ENCODE results near the gene PSMB7.

PSMB7 gene

DNA sequence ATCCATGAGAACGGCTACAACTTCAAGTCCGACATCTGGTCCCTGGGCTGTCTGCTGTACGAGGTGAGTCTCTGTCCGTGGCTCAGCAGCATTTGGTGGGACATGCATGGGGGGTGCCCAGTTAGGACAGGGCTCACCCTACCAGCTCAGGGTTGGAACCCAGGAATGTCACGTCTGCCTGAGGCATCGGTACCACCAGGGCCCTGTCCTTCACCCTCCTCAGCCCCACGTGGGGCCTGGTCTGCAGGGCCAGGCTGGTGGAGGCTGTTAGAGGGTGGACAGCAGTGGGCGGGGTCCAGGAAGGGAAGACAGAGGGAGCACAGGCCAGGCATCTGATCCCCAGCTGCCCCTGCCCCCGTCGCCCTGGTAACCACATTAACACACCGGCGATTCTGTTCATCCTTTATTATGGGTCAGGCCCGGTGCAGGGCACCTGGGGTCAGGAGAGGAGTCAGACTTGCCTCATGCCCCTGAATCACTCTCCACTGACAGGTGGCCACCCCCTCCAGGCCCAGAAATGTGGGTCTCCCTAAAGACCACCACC, 75.6 kb downstream of the PSMB7 start:
- Histone ChIP-seq H3K4me3 (replicated peaks; ENCODE audit: low read depth, low read length) (no peak overlapping the region), H3K27me3 (replicated peaks; ENCODE audit: control insufficient read depth, insufficient read depth, low read length) (no peaks in the 10 kb centered on the region), H3K36me3 (ENCODE audit: control insufficient read depth, insufficient read depth, low read length) (peaks cover 63% of the 10 kb centered on the region)
- TF ChIP-seq, protein P1, sequence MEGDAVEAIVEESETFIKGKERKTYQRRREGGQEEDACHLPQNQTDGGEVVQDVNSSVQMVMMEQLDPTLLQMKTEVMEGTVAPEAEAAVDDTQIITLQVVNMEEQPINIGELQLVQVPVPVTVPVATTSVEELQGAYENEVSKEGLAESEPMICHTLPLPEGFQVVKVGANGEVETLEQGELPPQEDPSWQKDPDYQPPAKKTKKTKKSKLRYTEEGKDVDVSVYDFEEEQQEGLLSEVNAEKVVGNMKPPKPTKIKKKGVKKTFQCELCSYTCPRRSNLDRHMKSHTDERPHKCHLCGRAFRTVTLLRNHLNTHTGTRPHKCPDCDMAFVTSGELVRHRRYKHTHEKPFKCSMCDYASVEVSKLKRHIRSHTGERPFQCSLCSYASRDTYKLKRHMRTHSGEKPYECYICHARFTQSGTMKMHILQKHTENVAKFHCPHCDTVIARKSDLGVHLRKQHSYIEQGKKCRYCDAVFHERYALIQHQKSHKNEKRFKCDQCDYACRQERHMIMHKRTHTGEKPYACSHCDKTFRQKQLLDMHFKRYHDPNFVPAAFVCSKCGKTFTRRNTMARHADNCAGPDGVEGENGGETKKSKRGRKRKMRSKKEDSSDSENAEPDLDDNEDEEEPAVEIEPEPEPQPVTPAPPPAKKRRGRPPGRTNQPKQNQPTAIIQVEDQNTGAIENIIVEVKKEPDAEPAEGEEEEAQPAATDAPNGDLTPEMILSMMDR (IDR thresholded peaks at IDR 0.05; ENCODE audit: insufficient read depth, low read length, poor library complexity, severe bottlenecking) = no peak
- no peak for DNase-seq (ENCODE audit: extremely low read depth, insufficient read length)

- H3K4me3 ChIP-seq (replicated peaks; ENCODE audit: low read depth, low read length) = no peak overlapping the region
- TF ChIP-seq, protein P1 (IDR thresholded peaks at IDR 0.05; ENCODE audit: insufficient read depth, low read length, poor library complexity, severe bottlenecking) = no peak
- peaks cover 57% of the 10 kb centered on the region for H3K36me3 ChIP-seq (ENCODE audit: control insufficient read depth, insufficient read depth, low read length)
- DNase-seq (ENCODE audit: extremely low read depth, insufficient read length) = no peak
- no peaks in the 10 kb centered on the region for H3K27me3 ChIP-seq (replicated peaks; ENCODE audit: control insufficient read depth, insufficient read depth, low read length)
Observed at GRCh38 chr9:124337562-124337961, 77.7 kb downstream of the PSMB7 start.

DNA sequence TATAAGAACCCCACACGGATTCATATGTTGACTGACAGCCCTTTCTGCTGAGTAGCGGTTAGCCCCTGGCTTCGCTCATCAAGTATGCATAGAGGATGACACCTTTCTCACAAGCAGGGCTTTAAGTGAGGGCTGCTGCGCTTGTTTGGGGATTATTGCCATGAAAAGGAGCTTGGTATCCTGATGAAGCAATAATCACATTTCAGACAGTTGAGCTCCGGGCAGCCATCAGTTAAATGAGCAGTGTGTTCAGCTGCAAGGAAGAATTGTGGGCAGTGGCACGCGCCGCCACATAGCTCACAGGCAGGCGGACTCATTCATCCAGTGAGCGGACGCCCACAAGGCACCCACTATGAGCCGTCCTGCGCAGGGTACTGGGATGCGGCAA, 79.9 kb downstream of the PSMB7 start:
- Histone ChIP-seq H3K27me3 (replicated peaks; ENCODE audit: control insufficient read depth, insufficient read depth, low read length) (no peaks in the 10 kb centered on the region), H3K4me3 (replicated peaks; ENCODE audit: low read depth, low read length) (no peak overlapping the region), H3K36me3 (ENCODE audit: control insufficient read depth, insufficient read depth, low read length) (peaks cover 55% of the 10 kb centered on the region)
- TF ChIP-seq, protein P1 (IDR thresholded peaks at IDR 0.05; ENCODE audit: insufficient read depth, low read length, poor library complexity, severe bottlenecking) = no peak
- DNase-seq (ENCODE audit: extremely low read depth, insufficient read length) = no peak

- no peak for DNase-seq (ENCODE audit: extremely low read depth, insufficient read length)
- Histone ChIP-seq H3K36me3 (ENCODE audit: control insufficient read depth, insufficient read depth, low read length) (peaks cover 53% of the 10 kb centered on the region), H3K27me3 (replicated peaks; ENCODE audit: control insufficient read depth, insufficient read depth, low read length) (no peaks in the 10 kb centered on the region), H3K4me3 (replicated peaks; ENCODE audit: low read depth, low read length) (no peak overlapping the region)
- TF ChIP-seq, protein P1 (IDR thresholded peaks at IDR 0.05; ENCODE audit: insufficient read depth, low read length, poor library complexity, severe bottlenecking) = no peak
Observed at GRCh38 chr9:124334568-124335319, 80.5 kb downstream of the PSMB7 start.

DNA sequence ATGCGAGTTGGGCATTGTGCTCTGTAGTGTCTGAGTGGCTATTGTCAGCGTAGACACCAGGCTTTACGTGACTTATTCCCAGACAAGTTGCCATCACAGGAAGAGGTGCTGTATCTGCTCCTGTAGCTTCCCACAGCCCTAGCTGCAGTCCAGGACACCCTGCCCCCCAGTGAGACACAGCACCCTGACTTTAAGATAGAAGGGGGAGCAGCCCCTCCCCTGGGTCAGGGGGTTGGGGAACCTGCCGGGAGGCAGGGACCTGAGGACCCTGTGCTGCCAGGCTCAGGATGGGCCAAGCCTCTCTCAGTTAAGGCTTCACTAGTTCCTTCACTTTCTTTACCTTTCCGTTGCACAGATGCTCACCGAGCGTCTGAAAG, 82.1 kb downstream of the PSMB7 start:
- Histone ChIP-seq H3K27me3 (replicated peaks; ENCODE audit: control insufficient read depth, insufficient read depth, low read length) (no peaks in the 10 kb centered on the region), H3K4me3 (replicated peaks; ENCODE audit: low read depth, low read length) (no peak overlapping the region), H3K36me3 (ENCODE audit: control insufficient read depth, insufficient read depth, low read length) (peaks cover 57% of the 10 kb centered on the region)
- TF ChIP-seq, protein P1 (IDR thresholded peaks at IDR 0.05; ENCODE audit: insufficient read depth, low read length, poor library complexity, severe bottlenecking) = no peak
- DNase-seq (ENCODE audit: extremely low read depth, insufficient read length) = no peak
